SU-DHL-6 (cell line): Measurements from ENCODE around the gene ZNF142.

Experiments
- CTCF ChIP-seq: fragments of 200-600 bp; sonication (generic); IDR thresholded peaks from one replicate; pipeline ENCODE4 v1.5.1; 2017; ENCODE audit warnings: antibody characterized with exemption, mild to moderate bottlenecking, low read length, moderate library complexity; ENCODE audit not compliant: insufficient read depth, poor library complexity, severe bottlenecking
- EZH2phosphoT487 ChIP-seq: fragments of 200-600 bp; sonication (generic), shearing (Covaris generic); conservative IDR thresholded peaks from 2 replicates; pipeline ENCODE4 v1.6.1; 2018; ENCODE audit warnings: mild to moderate bottlenecking, antibody characterized with exemption, low read length, moderate library complexity, mixed read lengths

GRCh38 chr2:218642786-218643185 is 16.6 kb downstream of the ZNF142 start:
- no peak for TF ChIP-seq CTCF
- TF ChIP-seq EZH2phosphoT487, result no peak
